Measurements from ENCODE around the gene NPHS1. TPM values are rescaled to one million over a fixed set of nuclear protein-coding genes. Genes with fewer than 3 reads are reported as not detected.

The NPHS1 gene
- total and polyA plus RNA-seq, 2 of the 8 experiments (the other 6 are each of a cell fraction or from before 2014, with no cell fraction given): 1.3 to 1.4 TPM

- TF ChIP-seq RAD21 (IDR thresholded peaks at IDR 0.05 in 1 of 2, conservative IDR thresholded peaks at IDR 0.05 in 1 of 2; ENCODE audit: low read depth in 2 of 2, low read length in 2 of 2): no peak
- TF ChIP-seq MAFK (IDR thresholded peaks at IDR 0.05; ENCODE audit: low read depth, low read length): no peak
- no peak for TF ChIP-seq BACH1 (IDR thresholded peaks at IDR 0.05; ENCODE audit: low read length)
- no peak for TF ChIP-seq USF2 (IDR thresholded peaks at IDR 0.05; ENCODE audit: low read length)
- peak; percentile 40; the same call in 1 of the 2 replicates for TF ChIP-seq CREB1 (IDR thresholded peaks at IDR 0.05)
- no peak for TF ChIP-seq TAF7 (optimal IDR thresholded peaks at IDR 0.05; ENCODE audit: borderline replicate concordance, low read depth, low read length)
- TF ChIP-seq SAP30 (IDR thresholded peaks at IDR 0.05; ENCODE audit: insufficient read depth, insufficient replicate concordance, low read length): peak; percentile 88
- TF ChIP-seq NRF1 (IDR thresholded peaks at IDR 0.05; ENCODE audit: low read depth, low read length): no peak
- no peak for TF ChIP-seq ATF2 (IDR thresholded peaks at IDR 0.05; ENCODE audit: low read length)
- no peak for TF ChIP-seq TEAD4 (IDR thresholded peaks at IDR 0.05; ENCODE audit: low read depth, low read length)
- TF ChIP-seq GABPA (IDR thresholded peaks at IDR 0.05; ENCODE audit: borderline replicate concordance, insufficient read depth, low read length): no peak
- no peak for TF ChIP-seq KDM1A (IDR thresholded peaks at IDR 0.05; ENCODE audit: borderline replicate concordance, low read length)
- no peak for TF ChIP-seq CHD2 (IDR thresholded peaks at IDR 0.05; ENCODE audit: low read length)
- TF ChIP-seq CBX8 (IDR thresholded peaks at IDR 0.05; ENCODE audit: borderline replicate concordance, low read depth, low read length): no peak
- TF ChIP-seq SP4 (IDR thresholded peaks at IDR 0.05; ENCODE audit: low read length): no peak
- no peak for TF ChIP-seq POLR2AphosphoS5 (IDR thresholded peaks at IDR 0.05; ENCODE audit: low read depth, low read length)
- no peak; a peak in 1 of 4 replicates for TF ChIP-seq HDAC2 (IDR thresholded peaks at IDR 0.05; ENCODE audit: borderline replicate concordance in 1 of 2, low read depth in 2 of 2, low read length in 2 of 2)
- TF ChIP-seq KDM5A (IDR thresholded peaks at IDR 0.05; ENCODE audit: low read length): no peak
- no peak for TF ChIP-seq TBP (IDR thresholded peaks at IDR 0.05; ENCODE audit: low read depth, low read length)
- no peak for TF ChIP-seq NANOG (IDR thresholded peaks at IDR 0.05; ENCODE audit: insufficient read depth, low read depth, low read length, poor library complexity, severe bottlenecking)
- TF ChIP-seq EZH2 (IDR thresholded peaks at IDR 0.05; ENCODE audit: low read depth, low read length, severe bottlenecking): no peak
Measured at GRCh38 chr19:35828692-35829301, 23.5 kb downstream of the NPHS1 start (continued).
